Chondrocyte (in vitro differentiated cells): ENCODE results near the gene MKS1. TPM values are rescaled to one million over a fixed set of nuclear protein-coding genes. Genes with fewer than 3 reads are reported as not detected.

ENCODE experiments used
- DNase-seq: peaks from one replicate; pipeline ENCODE4 v3.0.0; 2021; ENCODE audit warnings: mixed read lengths, low spot score
- H3K27ac Mint-ChIP-seq: one replicate; pipeline ENCODE4 v1.8.0; 2021; ENCODE audit warnings: mild to moderate bottlenecking, moderate library complexity, mixed read lengths; ENCODE audit not compliant: unreplicated experiment
- H3K27me3 Mint-ChIP-seq: 2 replicates; pipeline ENCODE4 v1.8.0; 2021; ENCODE audit warnings: low read depth, mixed read lengths
- H3K36me3 Mint-ChIP-seq: 2 replicates; pipeline ENCODE4 v1.8.0; 2021; ENCODE audit warnings: low read depth, mixed read lengths
- H3K4me1 Mint-ChIP-seq: 2 replicates; pipeline ENCODE4 v1.8.0; 2021; ENCODE audit warnings: low read depth, mild to moderate bottlenecking, mixed read lengths
- H3K4me3 Mint-ChIP-seq: one replicate; pipeline ENCODE4 v1.8.0; 2021; ENCODE audit warnings: mild to moderate bottlenecking, moderate library complexity, mixed read lengths; ENCODE audit not compliant: unreplicated experiment
- H3K9me3 Mint-ChIP-seq: 2 replicates; pipeline ENCODE4 v1.8.0; 2021; ENCODE audit warnings: low read depth, mixed read lengths
- total RNA-seq: library from RNA; stranded (reverse); gene quantifications from 3 replicates; pipeline ENCODE4 v1.2.1, GENCODE V29; 2021
- TF ChIP-seq, protein P1 (sequence below): fragments of 200-600 bp; sonication (generic); IDR thresholded peaks from 2 replicates; pipeline ENCODE4 v1.5.0; 2021; ENCODE audit warnings: antibody characterized with exemption, mild to moderate bottlenecking, moderate library complexity

MKS1 gene
- total RNA-seq, 1 donor from 2014 or later: 11.5 TPM

DNA sequence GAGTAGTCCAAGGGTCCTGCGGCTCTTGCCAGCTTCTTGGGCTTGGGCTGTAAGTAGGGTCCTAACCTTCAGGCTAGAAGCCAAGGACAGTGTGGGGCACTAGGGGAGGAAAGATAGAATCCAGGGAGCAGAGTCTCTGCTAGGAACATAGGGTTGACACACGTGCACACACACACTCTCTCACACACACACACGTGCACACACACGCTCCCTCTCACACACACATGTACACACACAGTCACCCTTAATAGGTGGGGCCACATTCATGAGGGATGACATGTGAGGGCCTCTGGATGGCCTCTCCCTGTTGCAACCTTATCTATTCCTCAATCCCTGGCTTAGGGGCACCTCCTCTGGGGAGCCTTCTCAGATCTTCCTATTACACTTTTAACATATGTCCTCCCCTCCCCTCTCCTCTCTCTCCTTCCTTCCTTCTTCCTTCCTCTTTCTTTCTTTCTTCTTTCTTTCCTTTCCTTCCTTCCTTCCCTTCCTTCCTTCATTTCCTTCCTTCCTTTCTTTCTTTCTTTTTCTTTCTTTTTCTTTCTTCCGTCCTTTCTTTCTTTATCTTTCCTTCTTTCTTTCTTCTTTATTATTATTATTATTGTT, 23.4 kb downstream of the MKS1 start:
- no peak for DNase-seq
- peaks cover 40% of the 10 kb centered on the region for H3K27me3 Mint-ChIP-seq
- no peaks in the 10 kb centered on the region for H3K9me3 Mint-ChIP-seq
- H3K4me3 Mint-ChIP-seq: no peak overlapping the region
- no peaks in the 10 kb centered on the region for H3K4me1 Mint-ChIP-seq
- H3K36me3 Mint-ChIP-seq: no peaks in the 10 kb centered on the region
- H3K27ac Mint-ChIP-seq: no peak overlapping the region
- TF ChIP-seq, protein P1, sequence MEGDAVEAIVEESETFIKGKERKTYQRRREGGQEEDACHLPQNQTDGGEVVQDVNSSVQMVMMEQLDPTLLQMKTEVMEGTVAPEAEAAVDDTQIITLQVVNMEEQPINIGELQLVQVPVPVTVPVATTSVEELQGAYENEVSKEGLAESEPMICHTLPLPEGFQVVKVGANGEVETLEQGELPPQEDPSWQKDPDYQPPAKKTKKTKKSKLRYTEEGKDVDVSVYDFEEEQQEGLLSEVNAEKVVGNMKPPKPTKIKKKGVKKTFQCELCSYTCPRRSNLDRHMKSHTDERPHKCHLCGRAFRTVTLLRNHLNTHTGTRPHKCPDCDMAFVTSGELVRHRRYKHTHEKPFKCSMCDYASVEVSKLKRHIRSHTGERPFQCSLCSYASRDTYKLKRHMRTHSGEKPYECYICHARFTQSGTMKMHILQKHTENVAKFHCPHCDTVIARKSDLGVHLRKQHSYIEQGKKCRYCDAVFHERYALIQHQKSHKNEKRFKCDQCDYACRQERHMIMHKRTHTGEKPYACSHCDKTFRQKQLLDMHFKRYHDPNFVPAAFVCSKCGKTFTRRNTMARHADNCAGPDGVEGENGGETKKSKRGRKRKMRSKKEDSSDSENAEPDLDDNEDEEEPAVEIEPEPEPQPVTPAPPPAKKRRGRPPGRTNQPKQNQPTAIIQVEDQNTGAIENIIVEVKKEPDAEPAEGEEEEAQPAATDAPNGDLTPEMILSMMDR: no peak

GRCh38 chr17:58193641-58194255, 25.3 kb downstream of the MKS1 start:
- DNase-seq: no peak
- Mint-ChIP-seq H3K27ac (no peak overlapping the region), H3K9me3 (no peaks in the 10 kb centered on the region), H3K4me3 (no peak overlapping the region), H3K36me3 (no peaks in the 10 kb centered on the region), H3K4me1 (peaks cover 6% of the 10 kb centered on the region), H3K27me3 (peaks cover 42% of the 10 kb centered on the region)
- TF ChIP-seq, protein P1: no peak

DNA sequence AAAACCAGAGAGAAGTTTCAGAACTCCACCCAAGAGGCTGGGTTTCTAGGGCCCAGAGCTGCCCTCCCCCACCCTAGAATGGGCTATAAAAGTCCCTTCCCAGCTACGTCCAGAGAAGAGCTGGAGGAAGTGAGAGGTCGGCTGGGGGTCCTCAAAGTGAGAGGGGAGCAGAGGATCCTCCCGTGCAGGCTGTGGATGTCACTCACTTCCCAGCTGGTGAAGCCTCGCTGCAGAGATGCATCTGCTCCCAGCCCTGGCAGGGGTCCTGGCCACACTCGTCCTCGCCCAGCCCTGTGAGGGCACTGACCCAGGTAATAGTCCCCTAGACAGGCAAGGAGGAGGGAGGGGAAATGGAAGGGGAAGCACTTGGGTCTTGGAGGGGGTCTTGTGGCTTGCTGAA, 26.4 kb downstream of the MKS1 start, which contains the start of gene EPX:
Gene EPX, plus strand, starts transcription at position 115 of the 400 bp plus-strand sequence. Its CDS starts 121 bp downstream, at position 236.
- H3K4me1 Mint-ChIP-seq: peaks cover 6% of the 10 kb centered on the region
- TF ChIP-seq, protein P1: no peak
- H3K36me3 Mint-ChIP-seq: no peaks in the 10 kb centered on the region
- DNase-seq: no peak
- H3K4me3 Mint-ChIP-seq: no peak within 1 kb of the TSS
- H3K9me3 Mint-ChIP-seq: no peaks in the 10 kb centered on the region
- no peak within 1 kb of the TSS for H3K27ac Mint-ChIP-seq
- H3K27me3 Mint-ChIP-seq: peaks cover 48% of the 10 kb centered on the region

- Mint-ChIP-seq H3K27me3 (peaks cover 43% of the 10 kb centered on the region), H3K27ac (no peak overlapping the region), H3K4me3 (no peak overlapping the region), H3K9me3 (no peaks in the 10 kb centered on the region), H3K4me1 (peaks cover 6% of the 10 kb centered on the region), H3K36me3 (no peaks in the 10 kb centered on the region)
- no peak for DNase-seq
- TF ChIP-seq, protein P1: no peak
Measured at GRCh38 chr17:58191241-58191896, 27.7 kb downstream of the MKS1 start.

DNA sequence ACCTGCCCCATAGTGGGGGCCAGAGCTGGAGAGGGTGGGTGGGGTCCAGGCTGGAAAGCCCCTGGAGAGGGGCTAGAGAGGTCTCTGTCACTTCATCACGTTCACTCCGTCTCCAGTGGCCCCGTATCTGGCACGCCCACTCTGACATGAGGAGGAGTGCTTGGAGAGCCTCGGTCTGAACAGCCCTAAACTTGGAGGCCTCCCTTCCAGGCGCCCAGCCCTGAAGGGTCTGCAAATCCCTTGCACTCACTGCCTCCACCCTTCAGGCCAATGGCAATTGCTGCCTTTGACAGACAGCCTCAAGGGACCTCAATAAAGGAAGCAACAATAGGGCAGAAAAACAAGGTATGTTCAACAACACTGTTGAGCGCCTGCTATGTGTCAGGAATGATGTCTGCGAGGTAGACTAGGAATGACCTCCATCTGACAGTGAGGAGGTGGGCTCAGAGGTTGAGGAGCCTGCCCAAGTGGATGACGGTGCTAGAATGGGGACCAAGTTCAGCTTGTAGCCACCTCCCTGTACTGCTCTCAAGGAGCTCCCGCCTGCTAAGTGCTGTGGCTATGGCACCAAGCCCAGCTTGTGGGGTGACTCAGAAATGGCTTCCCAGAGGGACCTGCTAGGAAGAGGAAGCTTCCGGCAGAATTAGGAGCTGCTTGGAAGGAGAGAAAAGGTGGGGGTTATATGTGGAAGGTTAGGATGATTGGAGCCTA, 29.5 kb downstream of the MKS1 start:
- H3K36me3 Mint-ChIP-seq: no peaks in the 10 kb centered on the region
- peaks cover 37% of the 10 kb centered on the region for H3K27me3 Mint-ChIP-seq
- no peak overlapping the region for H3K27ac Mint-ChIP-seq
- H3K4me1 Mint-ChIP-seq: peaks cover 6% of the 10 kb centered on the region
- no peak for DNase-seq
- no peak overlapping the region for H3K4me3 Mint-ChIP-seq
- no peaks in the 10 kb centered on the region for H3K9me3 Mint-ChIP-seq
- TF ChIP-seq, protein P1: no peak
